ENCODE measurements around the gene SCRT2. TPM values are rescaled to one million over a fixed set of nuclear protein-coding genes. Genes with fewer than 3 reads are reported as not detected.

Gene SCRT2
- total and polyA plus RNA-seq, 2 of the 4 experiments (the other 2 are of a cell fraction): not detected

DNA sequence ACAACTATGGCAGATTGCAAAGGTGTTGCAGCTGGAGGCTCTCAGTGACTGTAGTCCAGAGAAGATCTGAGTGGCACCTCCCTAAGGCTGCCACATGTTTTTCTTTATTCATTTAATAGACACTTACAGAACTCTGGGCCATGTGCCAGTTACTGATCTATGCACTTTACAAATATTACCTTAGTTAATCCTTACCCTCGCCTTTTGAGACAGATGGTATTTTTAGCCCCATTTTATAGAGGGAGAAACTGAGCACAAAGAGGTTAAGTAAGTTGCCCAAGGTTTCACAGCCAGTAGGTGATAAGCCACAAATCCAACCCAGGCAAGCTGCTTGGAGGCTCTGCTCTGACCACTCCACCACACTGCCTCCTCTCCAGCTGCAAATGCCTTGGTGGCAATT lies 6.5 kb upstream of the SCRT2 start:
- Histone ChIP-seq H3K4me1 (ENCODE audit: control insufficient read depth, insufficient read depth, low read length) (no peaks in the 10 kb centered on the region), H3K4me2 (ENCODE audit: low read depth, low read length) (no peak overlapping the region), H3K27ac (ENCODE audit: insufficient read depth, low read length) (no peak overlapping the region), H3K9me1 (ENCODE audit: insufficient read depth, low read length) (no peaks in the 10 kb centered on the region), H3K4ac (ENCODE audit: low read depth, low read length) (no peak overlapping the region), H3K56ac (ENCODE audit: extremely low read depth, insufficient read depth, low read length) (no peak overlapping the region), H3K14ac (replicated peaks; ENCODE audit: low read depth, low read length) (no peak overlapping the region), H3K23ac (ENCODE audit: low read depth, low read length) (no peak overlapping the region), H3K27me3 (ENCODE audit: control insufficient read depth, insufficient read depth, low read length) (peaks cover 23% of the 10 kb centered on the region), H2BK20ac (ENCODE audit: low read depth, low read length) (no peak overlapping the region), H3K9me3 (ENCODE audit: control insufficient read depth, insufficient read depth, low read length) (no peaks in the 10 kb centered on the region), H3K9ac (ENCODE audit: low read depth, low read length) (no peak overlapping the region), H2BK15ac (ENCODE audit: low read depth, low read length) (no peak overlapping the region), H2BK120ac (ENCODE audit: low read depth, low read length) (no peak overlapping the region), H2AK9ac (replicated peaks; ENCODE audit: low read depth, low read length, poor library complexity) (no peak overlapping the region), H2AK5ac (ENCODE audit: low read depth, low read length) (no peak overlapping the region), H4K20me1 (ENCODE audit: insufficient read depth, low read length) (no peaks in the 10 kb centered on the region), H3K18ac (ENCODE audit: low read depth, low read length) (no peak overlapping the region), H3K36me3 (ENCODE audit: control insufficient read depth, insufficient read depth, low read length) (no peaks in the 10 kb centered on the region), H3K79me1 (ENCODE audit: low read depth in 1 of 2, low read length in 2 of 2) (no peaks in the 10 kb centered on the region), H4K91ac (ENCODE audit: insufficient read depth, low read depth, low read length) (no peak overlapping the region), H4K5ac (ENCODE audit: low read depth, low read length) (no peak overlapping the region), H2BK5ac (ENCODE audit: low read depth, low read length, poor library complexity, severe bottlenecking) (no peak overlapping the region), H3K4me3 (ENCODE audit: insufficient read depth, low read depth, low read length) (no peak overlapping the region), H2AFZ (replicated peaks; ENCODE audit: low read length, poor library complexity) (no peak overlapping the region), H4K8ac (ENCODE audit: low read depth in 2 of 2, low read length in 2 of 2) (no peak overlapping the region)
- no peak for DNase-seq
- no TSS peak for BruUV-seq (replicated peaks)
- no peak for TF ChIP-seq MXI1 (IDR thresholded peaks at IDR 0.05; ENCODE audit: borderline replicate concordance, low read depth, low read length)
- TF ChIP-seq USF2 (IDR thresholded peaks at IDR 0.05; ENCODE audit: low read depth, low read length): no peak
- TF ChIP-seq POLR2A (IDR thresholded peaks at IDR 0.05; ENCODE audit: low read depth, low read length): no peak
- TF ChIP-seq CTCF (conservative IDR thresholded peaks at IDR 0.05; ENCODE audit: low read depth, low read length): no peak
- no peak for TF ChIP-seq NFE2L2 (IDR thresholded peaks at IDR 0.05; ENCODE audit: low read depth, low read length)
- no peak for TF ChIP-seq RFX5 (IDR thresholded peaks at IDR 0.05; ENCODE audit: low read depth, low read length)
- TF ChIP-seq BHLHE40 (IDR thresholded peaks at IDR 0.05; ENCODE audit: low read depth, low read length): no peak
- TF ChIP-seq CHD1 (IDR thresholded peaks at IDR 0.05; ENCODE audit: low read depth, low read length): no peak
- no peak for TF ChIP-seq ELK1 (IDR thresholded peaks at IDR 0.05; ENCODE audit: borderline replicate concordance, low read depth, low read length)
- TF ChIP-seq SMC3 (IDR thresholded peaks at IDR 0.05; ENCODE audit: low read depth, low read length): no peak
- no peak for TF ChIP-seq FOS (IDR thresholded peaks at IDR 0.05; ENCODE audit: low read depth, low read length)
- no peak for TF ChIP-seq CEBPB (IDR thresholded peaks at IDR 0.05; ENCODE audit: low read depth, low read length)
- TF ChIP-seq MAZ (IDR thresholded peaks at IDR 0.05; ENCODE audit: borderline replicate concordance, low read depth, low read length): no peak
- no peak for TF ChIP-seq MAFK (IDR thresholded peaks at IDR 0.05; ENCODE audit: low read depth, low read length)
- TF ChIP-seq RAD21 (IDR thresholded peaks at IDR 0.05; ENCODE audit: low read length): no peak
- TF ChIP-seq RCOR1 (IDR thresholded peaks at IDR 0.05; ENCODE audit: insufficient replicate concordance, low read length): no peak
- ATAC-seq (ENCODE audit: low read depth): no peak
- CTCF ChIA-PET: no interaction called here
- in situ Hi-C loops (cut with MboI; ENCODE audit: low sequenced_read_pairs) (no loop called here), dilution Hi-C loops (cut with HindIII; ENCODE audit: low sequenced_read_pairs, unreplicated experiment) (no loop called here), intact Hi-C loops (cut with micrococcal nuclease) (no loop called here)
- WGBS, 2 experiments (ENCODE audit: extremely low coverage in 2 of 2, insufficient read length in 1 of 2): no CpG with 5 or more reads among the region's 1 CpG
- POLR2A ChIA-PET (ENCODE audit: unreplicated experiment): interaction anchor here (0.6 kb wide), 1 partner anchor 134 kb away, joined by 4 read pairs; no protein-coding TSS in a partner anchor
